CD4-positive, alpha-beta T cell treated with Interleukin-12 subunit alpha and Interleukin-12 subunit beta, for 1 hour (primary cell): Measurements from ENCODE around the gene RENBP.

ENCODE experiments used
- DNase-seq: peaks from one replicate; pipeline ENCODE4 v3.0.0-alpha.2; 2020

Gene RENBP

DNA sequence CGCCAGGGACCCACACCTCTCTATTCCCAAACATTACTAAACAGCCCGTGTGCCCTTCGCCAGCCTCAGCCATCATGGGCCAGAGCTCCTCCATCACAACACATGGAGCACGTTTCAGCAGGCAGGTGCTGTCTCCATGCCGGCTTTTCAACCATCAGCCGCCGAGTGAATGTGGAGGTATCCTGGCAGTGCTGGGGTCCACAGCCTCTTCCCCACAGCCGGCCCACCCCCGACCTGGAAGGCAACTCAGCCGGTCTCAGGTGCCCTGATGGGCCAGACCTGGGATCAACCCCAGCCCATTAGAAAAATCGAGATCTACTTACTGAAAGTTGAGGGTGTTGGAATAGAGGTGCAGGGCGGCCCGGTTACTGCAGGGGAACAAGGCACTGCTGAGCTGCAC is 12.7 kb downstream of the RENBP start:
- no peak for DNase-seq

- no peak for DNase-seq
Observed at GRCh38 chrX:153931151-153931550, 13.3 kb downstream of the RENBP start.

- DNase-seq, result no peak
Observed at GRCh38 chrX:153930011-153930910, 14.2 kb downstream of the RENBP start.

GRCh38 chrX:153929576-153929975 is 14.9 kb downstream of the RENBP start:
- DNase-seq, result no peak

- no peak for DNase-seq
Observed at GRCh38 chrX:153928846-153929245, 15.6 kb downstream of the RENBP start.

- peak; percentile 96 for DNase-seq
Observed at GRCh38 chrX:153927922-153928760, 16.3 kb downstream of the RENBP start.

- DNase-seq, result no peak
Observed at GRCh38 chrX:153927672-153927921, 16.8 kb downstream of the RENBP start.

- DNase-seq, result peak; percentile 82
Observed at GRCh38 chrX:153926858-153927671, 17.4 kb downstream of the RENBP start.

DNA sequence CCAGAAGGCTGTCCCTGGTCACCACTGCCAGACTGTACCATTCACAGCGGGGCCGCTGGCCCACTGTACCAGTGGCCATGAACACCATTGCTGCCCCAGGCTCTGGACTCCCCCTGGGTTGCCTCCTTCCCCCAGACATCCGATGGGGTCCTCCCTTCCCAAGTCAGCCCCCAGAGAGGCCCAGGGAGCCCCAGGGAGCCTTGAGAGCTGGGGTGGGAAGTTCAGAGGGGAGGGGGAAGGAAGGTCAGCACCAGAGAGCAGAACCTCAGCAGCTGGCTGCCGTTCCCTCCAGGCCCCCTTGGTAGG is 17.9 kb downstream of the RENBP start:
- DNase-seq, result no peak

DNA sequence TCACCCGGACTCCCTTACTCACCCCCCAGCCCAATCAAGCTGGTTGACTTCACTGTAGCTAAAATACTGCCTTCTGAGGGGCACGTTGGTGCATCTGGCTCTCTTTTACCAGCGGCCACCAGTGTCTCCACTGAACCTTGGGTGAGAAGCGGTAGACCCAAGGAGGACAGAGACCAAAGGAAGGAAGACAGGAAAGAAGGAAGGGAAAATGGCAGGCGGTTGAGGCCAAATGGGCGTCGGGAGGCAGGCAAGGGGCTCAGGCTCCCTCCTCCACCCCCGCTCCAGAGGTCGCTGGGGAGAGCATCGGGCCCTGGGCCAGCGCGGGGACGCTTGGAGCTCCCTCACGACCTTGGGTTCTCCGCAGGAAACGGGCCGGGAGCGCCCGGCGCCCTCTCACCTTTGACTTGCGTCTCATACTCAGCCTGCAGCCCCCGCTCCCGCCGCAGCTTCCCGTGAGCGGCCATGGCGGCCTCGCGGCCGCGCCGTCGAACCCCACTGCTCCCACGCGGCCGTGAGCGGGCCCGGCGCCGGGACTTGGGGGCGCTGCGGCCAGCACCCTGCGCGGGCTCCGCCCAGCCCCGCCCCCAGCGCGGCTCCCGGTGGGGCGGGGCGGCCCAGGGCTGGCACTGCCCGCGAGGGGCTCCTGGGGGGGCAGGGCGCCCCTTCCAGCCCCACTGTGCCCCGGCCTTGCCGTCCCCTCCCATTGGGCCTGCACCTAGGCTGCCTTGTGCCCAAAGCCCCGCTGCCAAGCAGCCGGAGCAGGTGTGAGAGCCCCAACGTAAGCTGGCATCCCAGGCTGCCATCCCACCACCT is 18.5 kb downstream of the RENBP start, which contains the start of gene ARHGAP4:
TSS of gene ARHGAP4 (minus strand) at position 526 of the 813 bp plus-strand sequence. CDS start at position 464, 62 bp downstream.
- DNase-seq, result peak; percentile 49

DNA sequence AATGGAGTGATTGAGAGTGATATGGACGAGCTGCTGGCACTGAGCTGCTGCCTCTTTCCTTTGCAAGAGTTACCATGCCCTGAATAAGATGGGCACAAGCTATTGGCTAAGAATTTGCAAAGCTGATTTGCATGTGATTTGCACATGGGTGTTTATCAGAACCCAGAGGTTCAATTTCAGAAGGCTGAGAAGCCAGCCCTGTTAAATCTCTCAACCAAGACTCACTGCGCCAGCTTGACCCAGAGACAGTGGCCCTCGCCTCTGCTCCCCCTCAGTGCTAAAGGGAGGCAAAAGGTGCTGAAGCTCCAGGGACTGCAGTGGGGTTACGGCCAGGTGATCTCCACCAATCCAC is 19.1 kb downstream of the RENBP start:
- no peak for DNase-seq

GRCh38 chrX:153924149-153924861 is 20.1 kb downstream of the RENBP start:
- peak; percentile 56 for DNase-seq

DNA sequence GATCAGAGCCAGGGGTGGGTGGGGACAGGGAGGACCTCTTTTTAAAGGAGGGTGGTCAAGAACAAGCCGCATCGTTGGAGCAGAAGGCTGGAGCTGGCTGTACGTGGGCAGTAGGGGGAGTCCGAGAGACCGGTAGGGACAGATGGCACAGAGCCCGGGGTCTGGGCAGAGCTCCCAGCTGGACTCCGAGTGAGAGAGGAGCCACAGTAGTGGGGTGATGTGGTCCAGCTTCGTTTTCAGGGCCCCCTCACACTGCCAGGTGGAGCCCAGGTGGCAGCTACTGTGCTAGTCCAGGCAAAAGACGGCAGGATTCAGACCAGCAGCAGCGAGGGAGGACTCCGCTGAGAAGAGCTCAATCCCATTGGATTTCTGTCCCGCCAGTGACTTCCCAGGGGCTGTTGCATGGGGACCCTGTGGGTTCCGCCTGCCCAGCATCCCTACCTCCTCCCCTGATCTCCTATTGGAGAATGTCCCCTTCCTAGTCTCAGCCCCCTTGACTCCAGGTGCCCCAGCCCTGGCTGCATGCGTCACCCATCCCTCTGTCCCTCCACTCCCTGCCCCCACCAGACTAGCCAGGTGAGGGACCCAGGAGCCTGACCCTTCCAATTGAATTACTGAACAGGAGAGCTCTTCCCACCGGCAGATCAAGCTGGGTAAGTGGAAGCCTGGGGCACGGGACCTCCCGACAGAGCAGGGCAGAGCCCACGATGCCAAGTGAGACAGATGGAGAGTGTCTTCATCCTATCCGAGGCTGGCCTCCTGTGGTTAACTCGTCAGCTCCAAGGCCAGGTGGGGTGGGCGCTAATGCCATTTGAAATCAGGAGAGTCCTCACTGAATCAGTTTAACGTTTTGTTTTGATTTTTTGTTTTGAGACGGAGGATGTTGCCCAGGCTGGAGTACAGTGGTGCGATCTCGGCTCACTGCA is 21.2 kb downstream of the RENBP start:
- DNase-seq, result no peak

- no peak for DNase-seq
Observed at GRCh38 chrX:153921511-153922446, 22.7 kb downstream of the RENBP start.

DNA sequence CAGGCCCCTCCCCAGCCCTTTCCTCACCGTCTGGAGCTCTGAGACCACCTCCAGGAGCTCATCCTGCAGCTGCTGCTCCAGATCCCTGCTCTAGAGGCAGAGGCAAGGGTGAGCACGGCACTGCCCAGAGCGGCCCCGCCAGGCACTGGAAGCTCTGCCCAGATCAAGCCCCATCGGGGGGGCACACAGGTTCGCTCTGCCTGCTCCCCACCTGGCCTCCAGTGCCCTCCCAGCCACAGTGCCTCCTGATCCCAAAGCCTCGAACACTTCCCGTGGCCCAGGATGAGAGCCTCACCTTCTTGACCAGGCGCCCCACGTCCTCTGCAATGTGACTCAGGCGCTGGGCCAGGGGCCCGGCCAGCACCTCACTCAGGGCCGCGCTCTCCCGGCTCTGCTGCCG is 23.4 kb downstream of the RENBP start:
- no peak for DNase-seq

GRCh38 chrX:153920546-153920945 is 23.9 kb downstream of the RENBP start:
- no peak for DNase-seq

- DNase-seq, result no peak
Observed at GRCh38 chrX:153919281-153919680, 25.2 kb downstream of the RENBP start.

- DNase-seq, result no peak
Observed at GRCh38 chrX:153917869-153918268, 26.6 kb downstream of the RENBP start.

DNA sequence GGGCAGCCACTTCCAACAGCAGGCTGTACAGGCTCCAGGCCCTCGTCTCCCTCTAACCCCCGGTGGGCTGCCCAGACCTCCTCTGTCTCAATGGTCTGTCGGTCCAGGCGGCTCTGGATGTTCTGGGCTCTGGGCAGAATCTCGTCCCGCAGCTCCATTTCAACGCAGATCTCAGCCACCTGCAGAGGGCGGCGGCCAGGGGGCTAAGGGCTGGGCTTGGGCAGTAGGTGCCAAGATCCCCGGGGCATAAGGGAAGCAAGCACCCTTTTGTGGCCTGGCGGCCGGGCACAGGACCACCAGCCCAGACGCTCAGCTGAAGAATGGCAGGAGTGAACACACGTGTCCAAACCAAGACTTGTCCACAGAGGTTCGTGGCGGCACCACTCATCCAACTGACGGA is 30.7 kb downstream of the RENBP start:
- no peak for DNase-seq

DNA sequence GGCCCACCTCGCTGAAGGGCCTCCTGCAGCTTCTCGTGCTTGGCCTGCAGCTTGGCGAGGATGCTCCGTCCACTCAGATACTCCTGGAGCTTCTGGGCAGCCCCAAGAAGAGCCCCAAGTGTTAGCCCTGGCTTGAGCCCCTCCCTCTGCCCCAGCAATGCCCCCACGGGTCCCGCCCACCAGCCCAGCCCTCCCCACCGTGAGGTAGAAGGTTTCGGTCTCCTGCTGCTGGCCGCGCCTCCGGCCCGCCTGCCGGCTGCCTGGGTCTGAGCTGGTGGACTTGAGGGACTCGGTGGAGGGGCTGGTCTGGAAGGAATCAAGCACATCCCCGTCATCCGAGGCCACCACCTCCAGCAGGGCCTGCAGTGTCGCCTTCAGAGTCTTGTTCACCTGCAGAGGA is 31.2 kb downstream of the RENBP start:
- DNase-seq, result no peak
